OCI-LY7 (cell line): ENCODE measurements around the gene TENT5C.

Source experiments
- CTCF ChIP-seq: fragments of 200-600 bp; sonication (generic); conservative IDR thresholded peaks from 2 replicates; pipeline ENCODE4 v1.5.1; 2014; ENCODE audit warnings: mild to moderate bottlenecking, antibody characterized with exemption, low read length, moderate library complexity, mixed read lengths
- EZH2phosphoT487 ChIP-seq: fragments of 200-600 bp; sonication (generic); IDR thresholded peaks from 2 replicates; pipeline ENCODE4 v1.6.1; 2018; ENCODE audit warnings: low read depth, borderline replicate concordance, mild to moderate bottlenecking, mixed run types, antibody characterized with exemption, low read length, moderate library complexity, mixed read lengths

GRCh38 chr1:117638759-117639158 is 32.9 kb downstream of the TENT5C start:
- no peak for TF ChIP-seq EZH2phosphoT487
- no peak for TF ChIP-seq CTCF
